ENCODE measurements around the gene PRRT2.

The PRRT2 gene

GRCh38 chr16:29860218-29860617, 48.2 kb downstream of the PRRT2 start:
- H3K79me2 ChIP-seq = peaks cover 12% of the 10 kb centered on the region
- H3K9me3 ChIP-seq (ENCODE audit: control insufficient read depth, low read length) = no peaks in the 10 kb centered on the region
- no peaks in the 10 kb centered on the region for H3K27me3 ChIP-seq (ENCODE audit: control insufficient read depth, insufficient read depth, low read length)
- no peaks in the 10 kb centered on the region for H3K36me3 ChIP-seq (ENCODE audit: control insufficient read depth, insufficient read depth, low read length)
- no peak overlapping the region for H3K4me3 ChIP-seq (ENCODE audit: low read depth, low read length)
- H3K27ac ChIP-seq = no peak overlapping the region
- TF ChIP-seq, protein P1, sequence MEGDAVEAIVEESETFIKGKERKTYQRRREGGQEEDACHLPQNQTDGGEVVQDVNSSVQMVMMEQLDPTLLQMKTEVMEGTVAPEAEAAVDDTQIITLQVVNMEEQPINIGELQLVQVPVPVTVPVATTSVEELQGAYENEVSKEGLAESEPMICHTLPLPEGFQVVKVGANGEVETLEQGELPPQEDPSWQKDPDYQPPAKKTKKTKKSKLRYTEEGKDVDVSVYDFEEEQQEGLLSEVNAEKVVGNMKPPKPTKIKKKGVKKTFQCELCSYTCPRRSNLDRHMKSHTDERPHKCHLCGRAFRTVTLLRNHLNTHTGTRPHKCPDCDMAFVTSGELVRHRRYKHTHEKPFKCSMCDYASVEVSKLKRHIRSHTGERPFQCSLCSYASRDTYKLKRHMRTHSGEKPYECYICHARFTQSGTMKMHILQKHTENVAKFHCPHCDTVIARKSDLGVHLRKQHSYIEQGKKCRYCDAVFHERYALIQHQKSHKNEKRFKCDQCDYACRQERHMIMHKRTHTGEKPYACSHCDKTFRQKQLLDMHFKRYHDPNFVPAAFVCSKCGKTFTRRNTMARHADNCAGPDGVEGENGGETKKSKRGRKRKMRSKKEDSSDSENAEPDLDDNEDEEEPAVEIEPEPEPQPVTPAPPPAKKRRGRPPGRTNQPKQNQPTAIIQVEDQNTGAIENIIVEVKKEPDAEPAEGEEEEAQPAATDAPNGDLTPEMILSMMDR (IDR thresholded peaks at IDR 0.05) = no peak
- H2AFZ ChIP-seq = no peak overlapping the region
- H3K9ac ChIP-seq = no peak overlapping the region
- H3K4me2 ChIP-seq (ENCODE audit: low read length) = no peak overlapping the region
- H3K4me1 ChIP-seq = peaks cover 4% of the 10 kb centered on the region

- H3K4me2 ChIP-seq (ENCODE audit: low read length) = peak overlapping the region; percentile 99
- peak overlapping the region; percentile 86 for H2AFZ ChIP-seq
- H3K36me3 ChIP-seq (ENCODE audit: control insufficient read depth, insufficient read depth, low read length) = no peaks in the 10 kb centered on the region
- H3K79me2 ChIP-seq = peaks cover 12% of the 10 kb centered on the region
- H3K4me3 ChIP-seq (ENCODE audit: low read depth, low read length) = peak overlapping the region; percentile 99
- peak overlapping the region; percentile 40 for H3K9ac ChIP-seq
- peaks cover 4% of the 10 kb centered on the region for H3K4me1 ChIP-seq
- H3K9me3 ChIP-seq (ENCODE audit: control insufficient read depth, low read length) = no peaks in the 10 kb centered on the region
- peak overlapping the region; percentile 91 for H3K27ac ChIP-seq
- H3K27me3 ChIP-seq (ENCODE audit: control insufficient read depth, insufficient read depth, low read length) = no peaks in the 10 kb centered on the region
- TF ChIP-seq, protein P1 (IDR thresholded peaks at IDR 0.05) = no peak
Measured at GRCh38 chr16:29862383-29862883, 50.4 kb downstream of the PRRT2 start.

- Histone ChIP-seq H3K9me3 (ENCODE audit: control insufficient read depth, low read length) (no peaks in the 10 kb centered on the region), H2AFZ (peak within 1 kb of the TSS; percentile 86), H3K4me3 (ENCODE audit: low read depth, low read length) (peak within 1 kb of the TSS; percentile 99), H3K27me3 (ENCODE audit: control insufficient read depth, insufficient read depth, low read length) (no peaks in the 10 kb centered on the region), H3K27ac (peak within 1 kb of the TSS; percentile 91), H3K36me3 (ENCODE audit: control insufficient read depth, insufficient read depth, low read length) (no peaks in the 10 kb centered on the region), H3K79me2 (peaks cover 12% of the 10 kb centered on the region), H3K4me1 (peaks cover 4% of the 10 kb centered on the region), H3K4me2 (ENCODE audit: low read length) (peak within 1 kb of the TSS; percentile 99), H3K9ac (peak within 1 kb of the TSS; percentile 40)
- TF ChIP-seq, protein P1 (IDR thresholded peaks at IDR 0.05) = peak; percentile 43
Measured at GRCh38 chr16:29862884-29863668, 51.1 kb downstream of the PRRT2 start, which contains the start of gene CDIPT. CDIPT (minus strand) TSS chr16:29863226; CDS start chr16:29862857, 369 bp downstream.

- H3K9ac ChIP-seq = no peak overlapping the region
Measured at GRCh38 chr16:29863669-29863984, 51.6 kb downstream of the PRRT2 start.

More at GRCh38 chr16:29863669-29863984, 51.6 kb downstream of the PRRT2 start:
- peak overlapping the region; percentile 91 for H3K27ac ChIP-seq
- H3K36me3 ChIP-seq (ENCODE audit: control insufficient read depth, insufficient read depth, low read length) = no peaks in the 10 kb centered on the region
- TF ChIP-seq, protein P1 (IDR thresholded peaks at IDR 0.05) = no peak
- H3K79me2 ChIP-seq = peaks cover 12% of the 10 kb centered on the region
- peak overlapping the region; percentile 99 for H3K4me2 ChIP-seq (ENCODE audit: low read length)
- H2AFZ ChIP-seq = peak overlapping the region; percentile 86
- peak overlapping the region; percentile 99 for H3K4me3 ChIP-seq (ENCODE audit: low read depth, low read length)
- H3K4me1 ChIP-seq = peaks cover 4% of the 10 kb centered on the region
- H3K9me3 ChIP-seq (ENCODE audit: control insufficient read depth, low read length) = no peaks in the 10 kb centered on the region
- H3K27me3 ChIP-seq (ENCODE audit: control insufficient read depth, insufficient read depth, low read length) = no peaks in the 10 kb centered on the region
